ENCODE measurements around the gene FAM118B. TPM values are rescaled to one million over a fixed set of nuclear protein-coding genes. Genes with fewer than 3 reads are reported as not detected.
"Not testable (repeated sequence)": the region's sequence is repeated elsewhere in the genome, so short reads cannot be mapped to it uniquely, and the experiment has no call there.

The FAM118B gene
- total RNA-seq, 2 donors from 2014 or later: 6.5 to 12.5 TPM

DNA sequence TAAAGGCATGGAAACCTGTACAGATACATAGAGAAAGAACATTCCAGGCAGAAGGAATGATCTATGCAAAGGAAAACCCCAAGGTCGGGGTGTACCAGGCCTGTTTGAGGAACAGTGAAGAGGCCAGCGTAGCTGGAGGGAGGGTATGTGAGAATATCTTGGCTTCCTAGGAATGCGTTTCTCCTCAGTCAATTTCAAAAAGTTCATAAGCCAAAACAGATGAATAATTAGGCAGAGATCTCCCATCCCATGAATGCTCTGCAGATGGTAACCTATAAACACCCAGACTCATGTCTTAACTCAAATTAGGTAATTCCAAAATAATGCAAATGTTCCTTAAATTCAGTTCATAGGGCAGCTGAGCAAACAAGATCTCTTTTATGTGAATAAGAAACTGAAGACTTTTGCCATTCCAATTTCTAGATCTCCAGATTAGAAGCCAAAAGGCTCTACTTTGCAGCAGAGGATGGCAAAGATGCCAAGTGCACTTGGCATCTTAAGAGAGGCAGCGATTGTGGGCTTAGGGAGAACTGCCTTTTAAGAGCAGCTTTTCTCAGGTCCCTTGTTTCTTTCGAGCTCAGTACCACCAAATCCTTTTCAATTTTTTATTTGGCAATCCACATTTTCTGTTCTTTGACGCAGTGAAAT lies 13.2 kb downstream of the FAM118B start:
- no peak overlapping the region for H3K4me3 Mint-ChIP-seq
- no peaks in the 10 kb centered on the region for H3K27me3 Mint-ChIP-seq
- no peaks in the 10 kb centered on the region for H3K9me3 Mint-ChIP-seq

DNA sequence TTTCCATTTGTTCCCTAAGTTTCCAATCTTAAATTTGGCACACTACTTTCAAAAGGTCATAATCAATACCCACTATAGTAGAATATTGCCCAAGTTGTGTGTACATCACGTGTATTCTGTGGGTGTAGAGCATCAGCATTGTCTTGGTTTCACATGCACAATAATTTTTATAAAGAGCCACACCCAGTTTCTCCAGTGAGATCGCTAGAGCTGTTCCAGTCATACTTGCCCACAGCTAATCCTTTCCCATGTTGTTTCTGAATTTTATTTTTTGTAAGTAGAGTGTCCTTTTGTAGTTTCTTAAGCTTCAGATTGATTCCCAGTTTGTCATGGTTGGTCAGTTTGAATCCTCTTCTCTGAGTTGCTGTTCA lies 13.7 kb downstream of the FAM118B start:
- H3K4me1 Mint-ChIP-seq: peaks cover 10% of the 10 kb centered on the region
- H3K27ac Mint-ChIP-seq: no peak overlapping the region
- H3K9me3 Mint-ChIP-seq: no peaks in the 10 kb centered on the region
- no peaks in the 10 kb centered on the region for H3K27me3 Mint-ChIP-seq
- no peak overlapping the region for H3K4me3 Mint-ChIP-seq
- ATAC-seq (replicated peaks): no peak
- H3K36me3 Mint-ChIP-seq (ENCODE audit: low read depth): peaks cover 12% of the 10 kb centered on the region

More for the DNA sequence above, 13.2 kb downstream of the FAM118B start:
- ATAC-seq (replicated peaks): no peak
- H3K36me3 Mint-ChIP-seq (ENCODE audit: low read depth): peaks cover 11% of the 10 kb centered on the region
- no peak overlapping the region for H3K27ac Mint-ChIP-seq
- H3K4me1 Mint-ChIP-seq: peaks cover 10% of the 10 kb centered on the region

DNA sequence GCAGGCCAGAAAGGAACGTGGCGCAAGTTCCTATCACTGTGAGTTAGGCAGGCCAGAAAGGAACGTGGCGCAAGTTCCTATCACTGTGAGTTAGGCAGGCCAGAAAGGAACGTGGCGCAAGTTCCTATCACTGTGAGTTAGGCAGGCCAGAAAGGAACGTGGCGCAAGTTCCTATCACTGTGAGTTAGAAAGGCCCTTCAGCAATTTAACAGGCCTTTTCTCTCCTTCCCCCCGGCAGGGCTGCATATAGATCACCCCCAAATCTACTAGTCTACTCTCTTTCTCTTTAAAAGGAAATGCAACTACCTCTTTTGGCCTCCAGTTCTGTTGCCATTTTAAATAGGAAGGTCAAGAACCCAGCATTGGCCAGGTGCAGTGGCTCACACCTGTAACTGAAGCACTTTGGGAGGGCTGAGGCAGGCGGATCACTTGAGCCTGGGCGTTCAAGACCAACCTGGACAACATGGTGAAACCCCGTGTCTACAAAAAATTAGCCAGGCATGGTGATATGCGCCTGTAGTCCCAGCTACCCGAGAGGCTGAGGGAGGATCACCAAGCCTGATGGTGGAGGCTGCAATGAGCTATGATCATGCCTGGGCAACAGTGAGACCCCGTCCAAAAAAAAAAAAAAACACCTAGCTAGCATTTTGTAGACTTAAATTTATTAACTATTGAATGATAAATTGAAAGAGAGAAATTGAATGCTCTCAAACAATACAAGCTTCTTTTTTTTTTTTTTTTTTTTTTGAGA lies 14.9 kb downstream of the FAM118B start:
- Mint-ChIP-seq H3K4me3 (no peak overlapping the region), H3K9me3 (no peaks in the 10 kb centered on the region), H3K36me3 (ENCODE audit: low read depth) (peaks cover 20% of the 10 kb centered on the region), H3K27me3 (no peaks in the 10 kb centered on the region), H3K27ac (no peak overlapping the region), H3K4me1 (peaks cover 11% of the 10 kb centered on the region)
- no peak for ATAC-seq (replicated peaks)

DNA sequence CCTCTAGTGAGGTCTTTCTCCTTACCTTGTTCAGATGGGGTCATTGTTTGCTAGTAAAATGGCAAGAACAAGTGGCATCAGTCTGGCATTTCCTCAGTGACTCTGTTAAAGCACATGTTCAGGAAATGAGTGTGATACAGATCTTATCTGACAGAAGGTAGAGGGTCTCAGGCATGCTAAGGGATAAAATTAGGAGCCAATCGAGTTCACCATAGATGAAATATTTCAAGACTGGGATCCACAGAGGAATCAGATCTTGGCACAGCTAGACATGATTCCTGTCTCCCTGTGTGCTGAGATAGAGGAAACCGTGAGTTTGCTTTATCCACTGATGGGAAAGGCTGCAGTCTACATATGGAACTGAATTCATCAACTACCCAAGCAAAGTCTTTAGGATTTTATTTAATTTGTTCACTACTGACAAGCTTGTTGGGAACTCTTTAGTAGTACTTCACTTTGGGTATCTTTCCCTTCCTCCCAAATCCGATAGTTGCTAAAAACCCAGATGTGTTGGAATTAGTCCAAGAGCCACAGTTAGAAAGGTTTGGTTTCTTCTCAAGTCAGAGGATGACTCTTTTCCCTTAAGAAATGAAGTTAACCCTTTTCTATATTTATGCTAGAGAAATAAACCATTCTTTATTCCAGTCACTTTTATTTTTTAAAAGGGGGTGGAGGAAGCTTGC lies 18.4 kb downstream of the FAM118B start:
- no peaks in the 10 kb centered on the region for H3K27me3 Mint-ChIP-seq
- peaks cover 25% of the 10 kb centered on the region for H3K36me3 Mint-ChIP-seq (ENCODE audit: low read depth)
- no peak for ATAC-seq (replicated peaks)
- no peak overlapping the region for H3K27ac Mint-ChIP-seq
- no peak overlapping the region for H3K4me3 Mint-ChIP-seq
- peaks cover 9% of the 10 kb centered on the region for H3K4me1 Mint-ChIP-seq
- no peaks in the 10 kb centered on the region for H3K9me3 Mint-ChIP-seq

DNA sequence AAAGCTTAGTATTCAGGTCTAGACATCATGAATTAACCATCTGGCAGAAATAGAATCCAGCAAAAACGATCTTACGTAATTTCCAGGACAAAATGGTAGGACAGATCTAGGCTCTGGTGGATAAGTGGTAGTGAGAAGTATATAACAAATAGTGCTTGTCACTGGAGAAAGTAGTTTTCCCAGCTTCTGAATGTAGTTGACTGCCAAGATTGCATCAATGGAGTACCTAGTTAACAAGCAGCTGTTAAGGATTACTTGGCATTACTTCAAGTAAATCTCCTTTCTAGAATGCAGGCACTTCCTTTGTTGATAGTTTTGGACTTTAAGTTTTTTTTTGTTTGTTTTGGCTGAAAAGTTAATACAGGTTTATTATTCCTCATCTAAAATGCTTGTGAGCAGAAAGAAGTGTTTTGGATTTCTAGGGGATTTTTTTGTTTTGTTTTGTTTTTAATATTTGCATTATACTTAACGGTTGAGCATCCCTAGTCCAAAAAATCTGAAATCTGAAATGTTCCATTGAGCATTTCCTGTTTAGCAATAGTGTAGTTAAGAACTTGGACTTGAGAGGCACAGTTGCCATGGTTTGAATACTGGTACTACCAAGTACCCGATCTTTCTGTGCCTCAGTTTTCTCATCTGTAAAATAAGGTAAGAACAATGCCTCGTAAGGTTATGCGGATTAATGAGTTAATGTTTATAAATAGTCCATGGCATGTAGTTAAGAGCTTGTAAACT lies 20.3 kb downstream of the FAM118B start:
- ATAC-seq (replicated peaks): no peak
- Mint-ChIP-seq H3K27ac (no peak overlapping the region), H3K9me3 (no peaks in the 10 kb centered on the region), H3K4me3 (no peak overlapping the region), H3K36me3 (ENCODE audit: low read depth) (peaks cover 44% of the 10 kb centered on the region), H3K27me3 (no peaks in the 10 kb centered on the region), H3K4me1 (peaks cover 4% of the 10 kb centered on the region)

DNA sequence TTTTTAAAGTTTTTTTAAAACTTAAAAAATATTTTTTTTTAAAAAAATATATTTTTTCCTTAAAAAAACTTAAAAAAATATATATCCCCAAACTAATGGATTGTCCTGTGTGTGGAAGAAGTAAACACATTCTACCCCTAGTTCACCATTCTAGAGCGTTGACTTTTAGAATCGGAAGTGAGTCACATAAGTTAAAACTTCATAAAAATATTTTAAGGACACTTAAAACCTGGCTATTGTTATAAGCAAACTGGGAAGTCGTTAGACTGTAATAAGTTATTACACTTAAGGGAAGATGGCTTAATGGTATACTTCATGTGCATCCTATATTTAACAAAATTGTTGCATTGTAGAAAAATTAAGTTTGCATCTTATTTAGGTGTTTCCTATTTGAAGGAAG lies 21.1 kb downstream of the FAM118B start:
- H3K9me3 Mint-ChIP-seq: no peaks in the 10 kb centered on the region
- H3K4me3 Mint-ChIP-seq: no peak overlapping the region
- H3K27me3 Mint-ChIP-seq: no peaks in the 10 kb centered on the region
- ATAC-seq (replicated peaks): no peak
- H3K27ac Mint-ChIP-seq: no peak overlapping the region
- peaks cover 4% of the 10 kb centered on the region for H3K4me1 Mint-ChIP-seq
- peaks cover 45% of the 10 kb centered on the region for H3K36me3 Mint-ChIP-seq (ENCODE audit: low read depth)

DNA sequence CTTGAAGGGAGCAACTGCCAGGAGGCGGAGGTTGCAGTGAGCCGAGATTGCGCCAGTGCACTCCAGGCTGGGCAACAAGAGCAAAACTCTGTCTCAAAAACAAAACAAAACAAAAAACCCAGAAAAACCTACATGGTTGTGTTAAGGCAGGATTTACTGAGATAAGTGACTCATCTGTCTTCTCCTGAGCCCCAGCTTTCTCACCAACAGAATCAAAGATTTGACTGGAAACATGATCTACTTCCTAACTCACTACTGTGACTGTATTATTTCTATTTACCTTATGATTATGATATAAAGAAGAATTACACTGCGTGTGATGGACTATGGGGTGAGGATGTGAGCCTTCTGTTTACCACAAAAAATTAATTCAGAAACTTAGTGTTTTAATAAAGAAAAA lies 21.8 kb downstream of the FAM118B start:
- Mint-ChIP-seq H3K27me3 (no peaks in the 10 kb centered on the region), H3K36me3 (ENCODE audit: low read depth) (peaks cover 52% of the 10 kb centered on the region), H3K27ac (no peak overlapping the region), H3K4me1 (peaks cover 4% of the 10 kb centered on the region), H3K4me3 (no peak overlapping the region), H3K9me3 (no peaks in the 10 kb centered on the region)
- no peak for ATAC-seq (replicated peaks)

DNA sequence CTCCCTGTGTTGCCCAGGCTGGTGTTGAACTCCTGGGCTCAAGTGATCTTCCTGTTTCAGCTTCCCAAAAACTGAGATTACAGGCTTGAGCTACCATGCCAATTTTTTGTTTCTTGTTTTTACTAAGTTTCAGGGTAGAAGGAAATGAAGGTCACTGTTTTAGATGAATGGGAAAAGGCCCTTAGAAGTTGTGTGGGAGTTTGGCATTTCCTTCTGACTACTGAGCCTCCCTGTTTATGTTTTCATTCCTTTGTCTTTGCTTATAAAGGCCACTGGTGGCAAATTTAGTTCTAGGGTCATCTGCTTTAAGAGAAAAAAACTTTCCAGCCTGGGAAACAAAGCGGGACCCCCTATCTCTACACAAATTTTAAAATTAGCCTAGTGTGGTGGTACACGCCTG lies 35.1 kb downstream of the FAM118B start:
- no peak for ATAC-seq (replicated peaks)
- no peaks in the 10 kb centered on the region for H3K4me1 Mint-ChIP-seq
- peaks cover 55% of the 10 kb centered on the region for H3K36me3 Mint-ChIP-seq (ENCODE audit: low read depth)
- no peaks in the 10 kb centered on the region for H3K9me3 Mint-ChIP-seq
- no peak overlapping the region for H3K4me3 Mint-ChIP-seq
- H3K27me3 Mint-ChIP-seq: no peaks in the 10 kb centered on the region
- H3K27ac Mint-ChIP-seq: no peak overlapping the region

DNA sequence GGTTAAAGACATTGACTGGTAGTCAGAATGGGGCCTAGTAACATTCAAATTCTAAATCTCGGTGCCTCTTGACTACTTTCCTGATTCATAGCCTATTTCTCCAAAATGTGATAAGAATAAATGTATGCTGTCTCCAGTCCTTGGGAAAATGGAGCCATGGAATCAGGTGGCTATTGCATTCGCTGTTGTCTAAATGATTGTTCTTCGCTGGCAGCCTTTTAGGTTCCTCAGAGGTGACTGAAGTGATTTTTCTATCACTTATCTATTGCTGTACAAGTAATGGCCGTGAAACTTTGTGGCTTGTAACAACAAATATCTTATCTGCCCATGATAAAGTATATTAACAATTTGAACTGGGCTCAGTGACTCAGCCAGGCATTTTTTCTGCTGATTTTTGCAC lies 41.7 kb downstream of the FAM118B start:
- ATAC-seq (replicated peaks): no peak
- no peak overlapping the region for H3K4me3 Mint-ChIP-seq
- no peaks in the 10 kb centered on the region for H3K4me1 Mint-ChIP-seq
- H3K27ac Mint-ChIP-seq: no peak overlapping the region
- no peaks in the 10 kb centered on the region for H3K27me3 Mint-ChIP-seq
- peaks cover 52% of the 10 kb centered on the region for H3K36me3 Mint-ChIP-seq (ENCODE audit: low read depth)
- H3K9me3 Mint-ChIP-seq: no peaks in the 10 kb centered on the region

DNA sequence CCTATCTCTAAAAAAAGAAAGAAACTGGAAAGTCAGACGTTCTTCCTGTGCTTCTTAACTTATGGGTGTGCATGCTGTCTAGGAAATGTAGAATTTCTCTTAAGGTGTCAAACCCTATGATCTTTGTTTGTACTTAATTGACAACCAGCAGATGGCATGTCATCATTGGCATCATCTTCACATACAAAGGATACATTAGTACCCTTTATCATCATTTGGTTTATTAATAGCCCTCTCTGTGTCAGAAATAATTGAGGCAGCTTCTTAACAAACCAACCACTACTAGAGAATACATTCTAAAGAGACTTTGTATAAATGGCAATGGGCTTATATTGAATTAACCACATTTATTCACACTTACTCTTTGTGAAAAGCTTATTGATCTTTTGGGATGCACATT lies 43.2 kb downstream of the FAM118B start:
- peaks cover 59% of the 10 kb centered on the region for H3K36me3 Mint-ChIP-seq (ENCODE audit: low read depth)
- H3K27me3 Mint-ChIP-seq: no peaks in the 10 kb centered on the region
- no peak overlapping the region for H3K27ac Mint-ChIP-seq
- no peaks in the 10 kb centered on the region for H3K9me3 Mint-ChIP-seq
- H3K4me3 Mint-ChIP-seq: no peak overlapping the region
- ATAC-seq (replicated peaks): no peak
- no peaks in the 10 kb centered on the region for H3K4me1 Mint-ChIP-seq

DNA sequence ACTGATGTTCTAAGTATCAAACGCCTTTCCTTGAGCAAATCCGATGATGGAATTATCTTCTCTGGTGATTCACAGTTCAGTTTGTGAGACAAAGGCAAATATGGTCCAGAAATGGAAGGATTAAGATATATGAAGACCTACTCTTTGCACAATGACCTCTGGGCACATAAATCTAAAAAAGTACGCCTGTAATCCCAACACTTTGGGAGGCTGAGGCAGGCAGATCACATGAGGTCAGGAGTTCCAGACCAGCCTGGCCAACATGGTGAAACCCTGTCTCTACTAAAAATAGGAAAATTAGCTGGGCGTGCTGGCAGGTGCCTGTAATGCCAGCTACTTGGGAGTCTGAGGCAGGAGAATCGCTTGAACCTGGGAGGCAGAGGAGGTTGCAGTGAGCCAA lies 43.9 kb downstream of the FAM118B start:
- H3K9me3 Mint-ChIP-seq; ATAC-seq (replicated peaks); H3K27me3 Mint-ChIP-seq; H3K4me1 Mint-ChIP-seq; H3K4me3 Mint-ChIP-seq; H3K27ac Mint-ChIP-seq: not testable (repeated sequence)
- H3K36me3 Mint-ChIP-seq (ENCODE audit: low read depth): peaks cover 58% of the 10 kb centered on the region

DNA sequence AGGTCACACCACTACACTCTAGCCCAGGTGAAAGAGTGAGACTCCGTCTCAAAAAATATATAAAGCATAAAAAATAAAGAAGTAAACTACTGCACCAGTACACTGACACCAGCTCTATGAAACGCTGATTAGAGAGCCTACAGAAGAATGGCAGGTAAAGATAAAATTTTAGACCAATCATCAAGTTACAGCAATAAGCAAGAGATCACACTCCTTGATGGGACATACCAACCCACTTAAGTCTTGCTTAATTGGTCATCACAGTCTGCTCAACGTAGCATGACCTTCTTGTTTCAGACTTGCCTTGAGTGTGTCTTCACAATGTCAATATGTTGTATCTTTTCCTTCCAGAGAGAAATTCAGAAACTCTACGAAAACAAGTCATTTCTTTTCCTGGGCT lies 44.6 kb downstream of the FAM118B start:
- no peaks in the 10 kb centered on the region for H3K9me3 Mint-ChIP-seq
- H3K27me3 Mint-ChIP-seq: no peaks in the 10 kb centered on the region
- H3K27ac Mint-ChIP-seq: peak overlapping the region; percentile 6
- ATAC-seq (replicated peaks): no peak
- no peaks in the 10 kb centered on the region for H3K4me1 Mint-ChIP-seq
- no peak overlapping the region for H3K4me3 Mint-ChIP-seq
- H3K36me3 Mint-ChIP-seq (ENCODE audit: low read depth): peaks cover 58% of the 10 kb centered on the region

DNA sequence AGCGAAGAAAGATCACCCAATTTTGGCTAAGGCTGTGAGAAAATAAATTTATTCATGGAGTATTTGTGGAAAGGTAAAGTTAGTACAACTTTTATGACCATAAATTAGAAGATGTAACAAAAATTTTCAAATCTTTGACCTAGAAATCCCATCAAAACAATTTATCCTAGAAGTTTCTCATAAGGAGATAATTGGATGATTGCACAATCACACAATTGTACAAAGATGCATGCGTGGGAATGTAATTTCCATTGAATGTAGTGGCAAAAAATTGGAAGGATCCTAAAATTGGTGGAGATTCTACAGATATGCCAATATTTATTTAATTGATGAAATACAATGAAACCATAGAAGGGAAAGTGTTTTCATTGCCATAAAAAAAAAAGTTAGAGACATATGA lies 45.6 kb downstream of the FAM118B start:
- Mint-ChIP-seq H3K4me3 (no peak overlapping the region), H3K27ac (peak overlapping the region; percentile 6), H3K36me3 (ENCODE audit: low read depth) (peaks cover 61% of the 10 kb centered on the region), H3K27me3 (no peaks in the 10 kb centered on the region), H3K9me3 (no peaks in the 10 kb centered on the region), H3K4me1 (no peaks in the 10 kb centered on the region)
- no peak for ATAC-seq (replicated peaks)

DNA sequence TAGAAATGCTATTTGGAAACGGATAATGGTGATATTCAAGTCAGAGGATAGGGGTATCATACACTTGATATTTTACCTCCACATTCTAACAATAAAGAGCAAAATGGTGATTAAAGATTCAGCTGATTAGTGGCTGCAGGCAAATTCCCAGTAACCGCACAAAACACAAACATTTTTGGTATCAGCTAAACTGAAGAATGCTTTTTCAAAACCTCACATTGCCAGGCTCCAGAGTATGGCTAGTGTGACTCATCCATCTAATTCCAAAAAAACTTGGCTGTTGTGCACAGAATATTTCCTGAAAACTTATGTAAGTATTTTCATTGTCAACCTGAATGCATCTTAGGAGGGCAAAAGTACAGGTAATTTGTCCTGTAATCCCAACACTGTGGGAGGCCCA lies 46.2 kb downstream of the FAM118B start:
- ATAC-seq (replicated peaks): no peak
- no peak overlapping the region for H3K4me3 Mint-ChIP-seq

More for the DNA sequence above, 46.2 kb downstream of the FAM118B start:
- Mint-ChIP-seq H3K9me3 (no peaks in the 10 kb centered on the region), H3K36me3 (ENCODE audit: low read depth) (peaks cover 67% of the 10 kb centered on the region), H3K4me1 (no peaks in the 10 kb centered on the region), H3K27ac (no peak overlapping the region), H3K27me3 (no peaks in the 10 kb centered on the region)

Measured in activated T-helper 17 cell treated with anti-CD3 and anti-CD28 coated beads, Interleukin-2, amount 50 U/mL, for 72 hours (primary cell).